ENCODE results near the gene STYK1. TPM values are rescaled to one million over a fixed set of nuclear protein-coding genes. Genes with fewer than 3 reads are reported as not detected.

The STYK1 gene
- total RNA-seq = 0.21 TPM

GRCh38 chr12:10673659-10674384 lies at the start of gene STYK1:
Gene STYK1, minus strand, starts transcription at chr12:10674052. Its CDS starts 39,434 bp downstream, at chr12:10634618.
- H3K27ac ChIP-seq = no peak within 1 kb of the TSS
- H3K9me3 ChIP-seq = no peaks in the 10 kb centered on the region
- DNase-seq (ENCODE audit: low spot score in 2 of 2) = peak in 1 of 2 donors; percentile 67
- intact Hi-C loops (cut with DNase I) = no loop called here
- peak within 1 kb of the TSS; percentile 38 to 59 for H3K4me3 ChIP-seq
- H3K27me3 ChIP-seq = no peaks in the 10 kb centered on the region
- H3K4me1 ChIP-seq = no peaks in the 10 kb centered on the region
- TF ChIP-seq CTCF (IDR thresholded peaks at IDR 0.05) = peak; percentile 41 to 65 (median 53)
- no peaks in the 10 kb centered on the region for H3K36me3 ChIP-seq

GRCh38 chr12:10722905-10723746 lies 49.3 kb upstream of the STYK1 start, which contains the start of gene YBX3:
Gene YBX3, minus strand, starts transcription at chr12:10723323. Its CDS starts 212 bp downstream, at chr12:10723111.
- peaks cover 0 to 29% of the 10 kb centered on the region in 2 donors for H3K4me1 ChIP-seq
- peak in 1 of 3 experiments; percentile 3 for TF ChIP-seq CTCF (IDR thresholded peaks at IDR 0.05)
- peak within 1 kb of the TSS; percentile 98 for H3K27ac ChIP-seq
- H3K9me3 ChIP-seq = no peaks in the 10 kb centered on the region
- H3K36me3 ChIP-seq = peaks cover 0 to 3% of the 10 kb centered on the region in 2 donors
- DNase-seq (ENCODE audit: low spot score in 2 of 2) = peak; percentile 56 to 94
- no peaks in the 10 kb centered on the region for H3K27me3 ChIP-seq
- intact Hi-C loops (cut with DNase I) = loop anchor here (1.0 kb wide), 2 partner anchors 26 to 511 kb away; partner anchors contain the start of gene GABARAPL1
- peak within 1 kb of the TSS; percentile 80 to 95 for H3K4me3 ChIP-seq

GRCh38 chr12:10722502-10722904 lies 48.7 kb upstream of the STYK1 start:
- peak overlapping the region; percentile 80 to 95 for H3K4me3 ChIP-seq
- intact Hi-C loops (cut with DNase I) = loop anchor here (1.0 kb wide), 1 partner anchor 510 kb away; the partner anchor contains the start of gene GABARAPL1
- TF ChIP-seq CTCF (IDR thresholded peaks at IDR 0.05) = peak in 2 of 3 experiments; percentile 13 to 16
- H3K4me1 ChIP-seq = peaks cover 0 to 34% of the 10 kb centered on the region in 2 donors
- peak overlapping the region; percentile 98 for H3K27ac ChIP-seq
- peak; percentile 18 to 83 for DNase-seq (ENCODE audit: low spot score in 2 of 2)
- no peaks in the 10 kb centered on the region for H3K27me3 ChIP-seq
- peaks cover 0 to 4% of the 10 kb centered on the region in 2 donors for H3K36me3 ChIP-seq
- H3K9me3 ChIP-seq = no peaks in the 10 kb centered on the region

GRCh38 chr12:10721651-10722501 lies 48.0 kb upstream of the STYK1 start:
- Histone ChIP-seq H3K36me3 (peaks cover 0 to 4% of the 10 kb centered on the region in 2 donors), H3K4me1 (peaks cover 0 to 40% of the 10 kb centered on the region in 2 donors), H3K27me3 (no peaks in the 10 kb centered on the region), H3K27ac (peak overlapping the region; percentile 98), H3K4me3 (peak overlapping the region; percentile 80 to 95), H3K9me3 (no peaks in the 10 kb centered on the region)
- intact Hi-C loops (cut with DNase I) = loop anchor here (1.0 kb wide), 1 partner anchor 510 kb away; the partner anchor contains the start of gene GABARAPL1
- TF ChIP-seq CTCF (IDR thresholded peaks at IDR 0.05) = no peak
- DNase-seq (ENCODE audit: low spot score in 2 of 2) = peak; percentile 92 to 98
